Measurements from ENCODE around the gene STRA6.

The STRA6 gene

DNA sequence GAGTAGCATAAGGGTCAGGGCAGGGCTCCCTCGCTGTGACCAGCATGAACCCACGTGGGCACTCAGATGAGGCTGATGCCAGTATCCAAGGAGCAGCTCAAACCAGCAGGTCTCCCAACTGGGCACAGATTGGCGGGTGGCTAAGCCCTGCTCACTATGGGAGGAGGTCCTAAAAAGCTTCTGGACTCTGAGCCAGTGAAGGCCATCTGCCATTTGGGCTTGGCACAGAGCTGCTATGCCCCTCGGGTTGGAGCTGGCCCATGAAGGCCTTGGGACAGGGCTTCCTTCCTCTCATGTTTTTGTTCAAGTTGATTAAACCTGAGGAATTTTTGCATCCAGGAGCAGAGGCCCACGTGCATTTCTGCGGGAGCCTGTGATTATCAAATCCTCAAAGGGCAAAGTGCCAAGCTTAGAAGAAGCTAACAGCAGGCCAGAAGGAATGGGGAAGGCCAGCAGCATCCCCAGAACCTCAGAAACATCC is 4.3 kb upstream of the STRA6 start:
- H3K4me1 ChIP-seq (ENCODE audit: control insufficient read depth, insufficient read depth, low read length): peaks cover 15% of the 10 kb centered on the region
- WGBS (ENCODE audit: insufficient coverage, insufficient read length): no CpG with 5 or more reads among the region's 6 CpGs
- no peak overlapping the region for H3K4me3 ChIP-seq (ENCODE audit: low read length)
- H3K9me3 ChIP-seq (ENCODE audit: control insufficient read depth, insufficient read depth, low read length): no peaks in the 10 kb centered on the region
- H3K27me3 ChIP-seq (ENCODE audit: control insufficient read depth, insufficient read depth, low read length): no peaks in the 10 kb centered on the region
- no peak overlapping the region for H3K27ac ChIP-seq (ENCODE audit: low read length)
- no peak for DNase-seq (ENCODE audit: low read depth, low spot score)
- no peaks in the 10 kb centered on the region for H3K36me3 ChIP-seq (ENCODE audit: control insufficient read depth, insufficient read depth, low read length)

GRCh38 chr15:74205582-74205947 is 3.0 kb upstream of the STRA6 start:
- Histone ChIP-seq H3K36me3 (ENCODE audit: control insufficient read depth, insufficient read depth, low read length) (no peaks in the 10 kb centered on the region), H3K27ac (ENCODE audit: low read length) (no peak overlapping the region), H3K4me3 (ENCODE audit: low read length) (no peak overlapping the region), H3K27me3 (ENCODE audit: control insufficient read depth, insufficient read depth, low read length) (no peaks in the 10 kb centered on the region), H3K9me3 (ENCODE audit: control insufficient read depth, insufficient read depth, low read length) (no peaks in the 10 kb centered on the region), H3K4me1 (ENCODE audit: control insufficient read depth, insufficient read depth, low read length) (peaks cover 22% of the 10 kb centered on the region)
- no CpG with 5 or more reads among the region's 4 CpGs for WGBS (ENCODE audit: insufficient coverage, insufficient read length)
- no peak for DNase-seq (ENCODE audit: low read depth, low spot score)

DNA sequence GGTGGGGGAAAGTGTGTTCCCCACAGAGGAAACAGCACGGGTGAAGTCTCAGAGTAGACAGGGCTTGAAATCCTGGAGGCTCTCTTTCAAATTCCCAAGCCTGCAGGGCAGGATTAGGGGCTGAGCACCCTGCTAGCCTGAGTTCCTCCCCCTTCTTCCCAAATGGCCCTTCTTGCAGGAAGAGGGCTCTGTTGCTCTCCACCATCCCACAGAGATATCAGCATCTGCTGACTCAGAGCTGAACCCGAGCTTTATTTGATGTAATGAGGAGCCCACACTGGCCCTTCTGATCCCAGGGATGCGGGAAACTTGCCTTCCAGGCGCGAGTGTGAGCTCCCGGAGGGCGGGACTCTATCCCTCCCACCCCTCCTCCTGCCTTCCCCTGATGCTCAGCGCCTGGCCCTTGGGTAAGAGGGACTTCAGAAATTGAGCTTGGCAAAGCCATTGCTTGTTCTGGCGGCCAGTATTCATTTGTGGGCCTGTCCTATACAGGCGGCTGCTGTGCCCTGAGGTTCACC is 1.4 kb upstream of the STRA6 start:
- DNase-seq (ENCODE audit: low read depth, low spot score): no peak
- no peaks in the 10 kb centered on the region for H3K36me3 ChIP-seq (ENCODE audit: control insufficient read depth, insufficient read depth, low read length)
- no CpG with 5 or more reads among the region's 10 CpGs for WGBS (ENCODE audit: insufficient coverage, insufficient read length)
- no peak overlapping the region for H3K4me3 ChIP-seq (ENCODE audit: low read length)
- H3K9me3 ChIP-seq (ENCODE audit: control insufficient read depth, insufficient read depth, low read length): no peaks in the 10 kb centered on the region
- peaks cover 20% of the 10 kb centered on the region for H3K4me1 ChIP-seq (ENCODE audit: control insufficient read depth, insufficient read depth, low read length)
- H3K27me3 ChIP-seq (ENCODE audit: control insufficient read depth, insufficient read depth, low read length): no peaks in the 10 kb centered on the region
- H3K27ac ChIP-seq (ENCODE audit: low read length): no peak overlapping the region

DNA sequence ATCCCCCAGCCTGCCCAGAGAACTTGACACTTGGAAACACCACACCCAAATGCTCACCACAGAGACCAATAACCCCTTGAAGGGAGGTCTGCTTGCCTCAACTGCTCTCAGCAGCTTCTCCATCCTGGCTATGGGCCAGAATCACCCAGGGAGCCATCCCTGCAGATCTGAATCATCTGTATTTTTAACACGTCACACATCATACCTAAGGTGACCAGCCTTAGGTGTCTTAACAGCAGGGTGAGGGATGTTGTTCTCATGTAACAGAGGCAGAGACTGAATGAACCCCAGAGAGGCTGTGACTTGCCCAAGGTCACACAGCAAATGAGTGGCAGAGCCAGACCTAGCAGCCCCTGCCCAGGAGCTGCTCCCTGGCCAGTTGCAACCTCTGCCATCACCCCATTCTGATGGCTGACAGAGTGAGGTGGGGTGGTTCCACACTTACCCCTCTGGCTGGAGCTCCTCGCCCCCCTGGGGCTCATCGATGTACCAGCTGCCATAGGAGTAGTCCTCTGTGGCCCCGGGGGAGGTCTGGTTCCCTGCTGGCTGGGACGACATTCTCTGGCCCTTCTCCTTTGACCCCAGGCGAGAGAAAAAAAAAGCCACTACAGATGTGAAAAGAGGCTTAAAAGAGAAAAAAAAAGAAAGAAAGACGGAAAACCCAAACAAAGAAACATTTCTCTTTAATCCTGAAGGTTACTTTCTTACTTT is 722 bp downstream of the STRA6 start:
- Histone ChIP-seq H3K9me3 (ENCODE audit: control insufficient read depth, insufficient read depth, low read length) (no peaks in the 10 kb centered on the region), H3K27me3 (ENCODE audit: control insufficient read depth, insufficient read depth, low read length) (no peaks in the 10 kb centered on the region), H3K27ac (ENCODE audit: low read length) (no peak overlapping the region), H3K4me1 (ENCODE audit: control insufficient read depth, insufficient read depth, low read length) (peaks cover 16% of the 10 kb centered on the region), H3K36me3 (ENCODE audit: control insufficient read depth, insufficient read depth, low read length) (no peaks in the 10 kb centered on the region), H3K4me3 (ENCODE audit: low read length) (no peak overlapping the region; the same call in 1 of the 2 replicates)
- no peak for DNase-seq (ENCODE audit: low read depth, low spot score)
- no CpG with 5 or more reads among the region's 7 CpGs for WGBS (ENCODE audit: insufficient coverage, insufficient read length)

DNA sequence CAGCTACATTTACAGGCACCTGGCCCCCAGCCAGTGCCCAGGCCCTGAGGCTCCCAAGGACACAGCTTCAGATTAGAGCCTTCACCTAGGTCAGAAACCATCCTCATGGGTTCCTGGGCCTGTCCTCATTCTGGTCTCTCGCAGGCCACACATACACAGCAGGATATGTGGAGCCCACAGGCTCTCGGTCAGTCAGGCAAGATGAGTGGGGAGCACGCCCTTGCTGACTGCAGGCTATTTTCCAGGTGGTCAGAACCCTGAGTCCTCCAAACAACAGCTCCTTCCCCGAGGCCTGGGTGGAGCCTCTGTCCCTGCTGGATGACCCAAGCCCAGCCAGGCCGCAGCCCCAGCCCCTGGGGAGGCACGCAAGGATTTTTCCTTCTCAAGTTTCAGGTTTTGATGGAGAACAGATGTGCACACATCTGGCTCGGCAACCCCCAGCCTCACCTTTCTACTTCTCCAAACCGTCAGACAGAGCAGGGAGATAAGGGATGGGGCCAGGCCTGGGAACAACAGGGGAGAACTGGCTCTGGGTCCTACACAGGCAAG is 1.6 kb downstream of the STRA6 start:
- Histone ChIP-seq H3K4me3 (ENCODE audit: low read length) (no peak overlapping the region), H3K4me1 (ENCODE audit: control insufficient read depth, insufficient read depth, low read length) (peaks cover 16% of the 10 kb centered on the region), H3K27ac (ENCODE audit: low read length) (no peak overlapping the region), H3K27me3 (ENCODE audit: control insufficient read depth, insufficient read depth, low read length) (no peaks in the 10 kb centered on the region), H3K36me3 (ENCODE audit: control insufficient read depth, insufficient read depth, low read length) (no peaks in the 10 kb centered on the region), H3K9me3 (ENCODE audit: control insufficient read depth, insufficient read depth, low read length) (no peaks in the 10 kb centered on the region)
- DNase-seq (ENCODE audit: low read depth, low spot score): no peak
- WGBS (ENCODE audit: insufficient coverage, insufficient read length): no CpG with 5 or more reads among the region's 8 CpGs

GRCh38 chr15:74200412-74200815 is 2.2 kb downstream of the STRA6 start:
- H3K4me1 ChIP-seq (ENCODE audit: control insufficient read depth, insufficient read depth, low read length): peaks cover 16% of the 10 kb centered on the region
- no peak overlapping the region for H3K4me3 ChIP-seq (ENCODE audit: low read length)
- no peaks in the 10 kb centered on the region for H3K27me3 ChIP-seq (ENCODE audit: control insufficient read depth, insufficient read depth, low read length)
- no peak overlapping the region for H3K27ac ChIP-seq (ENCODE audit: low read length)
- DNase-seq (ENCODE audit: low read depth, low spot score): no peak
- no peaks in the 10 kb centered on the region for H3K9me3 ChIP-seq (ENCODE audit: control insufficient read depth, insufficient read depth, low read length)
- WGBS (ENCODE audit: insufficient coverage, insufficient read length): no CpG with 5 or more reads among the region's 1 CpG
- no peaks in the 10 kb centered on the region for H3K36me3 ChIP-seq (ENCODE audit: control insufficient read depth, insufficient read depth, low read length)

DNA sequence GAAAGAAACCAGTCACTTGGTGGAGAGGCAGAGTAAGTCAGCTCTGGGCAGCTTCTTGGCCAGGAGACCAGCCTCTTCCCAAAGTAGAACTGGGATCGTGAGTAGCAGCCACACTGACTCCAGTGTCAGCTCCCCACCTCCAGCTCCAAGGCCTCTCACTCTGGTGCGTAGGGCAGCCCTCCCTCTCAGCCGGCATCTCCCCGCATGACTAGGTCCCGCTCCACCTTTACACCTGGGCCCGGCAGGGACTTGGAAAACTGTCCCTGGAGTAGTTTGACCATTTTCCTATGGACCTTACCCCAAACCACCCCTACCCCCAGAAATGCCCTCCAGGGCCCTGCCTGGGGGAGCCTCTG is 3.3 kb downstream of the STRA6 start:
- no CpG with 5 or more reads among the region's 6 CpGs for WGBS (ENCODE audit: insufficient coverage, insufficient read length)
- DNase-seq (ENCODE audit: low read depth, low spot score): no peak
- Histone ChIP-seq H3K4me1 (ENCODE audit: control insufficient read depth, insufficient read depth, low read length) (peaks cover 12% of the 10 kb centered on the region), H3K27ac (ENCODE audit: low read length) (no peak overlapping the region), H3K4me3 (ENCODE audit: low read length) (no peak overlapping the region), H3K27me3 (ENCODE audit: control insufficient read depth, insufficient read depth, low read length) (no peaks in the 10 kb centered on the region), H3K36me3 (ENCODE audit: control insufficient read depth, insufficient read depth, low read length) (no peaks in the 10 kb centered on the region), H3K9me3 (ENCODE audit: control insufficient read depth, insufficient read depth, low read length) (no peaks in the 10 kb centered on the region)

- no peak overlapping the region for H3K4me3 ChIP-seq (ENCODE audit: low read length)
- no peak for DNase-seq (ENCODE audit: low read depth, low spot score)
- WGBS (ENCODE audit: insufficient coverage, insufficient read length): no CpG with 5 or more reads among the region's 9 CpGs
- no peaks in the 10 kb centered on the region for H3K9me3 ChIP-seq (ENCODE audit: control insufficient read depth, insufficient read depth, low read length)
- peaks cover 9% of the 10 kb centered on the region for H3K4me1 ChIP-seq (ENCODE audit: control insufficient read depth, insufficient read depth, low read length)
- H3K27ac ChIP-seq (ENCODE audit: low read length): no peak overlapping the region
- H3K27me3 ChIP-seq (ENCODE audit: control insufficient read depth, insufficient read depth, low read length): no peaks in the 10 kb centered on the region
- no peaks in the 10 kb centered on the region for H3K36me3 ChIP-seq (ENCODE audit: control insufficient read depth, insufficient read depth, low read length)
Observed at GRCh38 chr15:74197176-74197965, 5.2 kb downstream of the STRA6 start.

DNA sequence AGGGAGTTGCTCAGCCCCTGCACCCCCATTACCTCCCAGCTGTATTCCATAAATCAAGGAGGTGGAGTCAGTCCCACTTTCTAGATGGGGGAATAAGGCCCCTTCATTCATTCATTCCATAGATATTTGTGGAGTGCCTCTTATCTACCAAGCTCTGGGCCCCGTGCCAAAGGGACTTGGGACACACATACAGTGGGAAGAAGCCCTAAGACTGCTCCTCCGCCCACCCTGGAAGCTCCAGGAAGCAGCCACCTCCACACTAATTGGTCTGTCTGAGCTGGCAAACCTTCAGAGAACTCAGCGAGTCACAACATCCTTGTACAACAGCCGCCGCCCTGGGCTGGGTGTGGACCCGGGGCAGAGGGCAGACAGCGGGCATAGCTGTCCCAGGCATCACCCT is 6.4 kb downstream of the STRA6 start:
- H3K4me1 ChIP-seq (ENCODE audit: control insufficient read depth, insufficient read depth, low read length): peaks cover 3% of the 10 kb centered on the region; the same call in 1 of the 2 replicates
- no peaks in the 10 kb centered on the region for H3K27me3 ChIP-seq (ENCODE audit: control insufficient read depth, insufficient read depth, low read length)
- H3K4me3 ChIP-seq (ENCODE audit: low read length): no peak overlapping the region
- H3K27ac ChIP-seq (ENCODE audit: low read length): no peak overlapping the region
- DNase-seq (ENCODE audit: low read depth, low spot score): no peak
- no CpG with 5 or more reads among the region's 7 CpGs for WGBS (ENCODE audit: insufficient coverage, insufficient read length)
- H3K9me3 ChIP-seq (ENCODE audit: control insufficient read depth, insufficient read depth, low read length): no peaks in the 10 kb centered on the region
- no peaks in the 10 kb centered on the region for H3K36me3 ChIP-seq (ENCODE audit: control insufficient read depth, insufficient read depth, low read length)

- Histone ChIP-seq H3K4me1 (ENCODE audit: control insufficient read depth, insufficient read depth, low read length) (no peaks in the 10 kb centered on the region), H3K4me3 (ENCODE audit: low read length) (no peak overlapping the region), H3K27ac (ENCODE audit: low read length) (no peak overlapping the region), H3K36me3 (ENCODE audit: control insufficient read depth, insufficient read depth, low read length) (no peaks in the 10 kb centered on the region), H3K27me3 (ENCODE audit: control insufficient read depth, insufficient read depth, low read length) (no peaks in the 10 kb centered on the region), H3K9me3 (ENCODE audit: control insufficient read depth, insufficient read depth, low read length) (no peaks in the 10 kb centered on the region)
- no peak for DNase-seq (ENCODE audit: low read depth, low spot score)
- WGBS (ENCODE audit: insufficient coverage, insufficient read length): no CpG with 5 or more reads among the region's 13 CpGs
Observed at GRCh38 chr15:74194572-74195559, 7.7 kb downstream of the STRA6 start.
